Mesendoderm (in vitro differentiated cells): ENCODE results near the gene HOXC5.

Experiments used
- DNase-seq: peaks from one replicate; pipeline ENCODE4 v3.0.0; 2013
- H2AK5ac ChIP-seq: 2 replicates; pipeline ENCODE4 v1.6.1; 2013; ENCODE audit warnings: low read length, inconsistent platforms
- H2BK120ac ChIP-seq: 2 replicates; pipeline ENCODE4 v1.6.1; 2013; ENCODE audit warnings: low read depth, mild to moderate bottlenecking, low read length, moderate library complexity, mixed read lengths
- H2BK15ac ChIP-seq: replicated peaks from 2 replicates; pipeline ENCODE4 v1.6.1; 2013; ENCODE audit warnings: low read depth, mild to moderate bottlenecking, moderate library complexity
- H2BK5ac ChIP-seq: 2 replicates; pipeline ENCODE4 v1.6.1; 2013; ENCODE audit warnings: low read length, inconsistent platforms
- H3K18ac ChIP-seq: 2 replicates; pipeline ENCODE4 v1.6.1; 2013; ENCODE audit warnings: mild to moderate bottlenecking, low read length, mixed read lengths
- H3K23ac ChIP-seq: one replicate; pipeline ENCODE4 v1.6.1; 2013; ENCODE audit warnings: low read length
- H3K27ac ChIP-seq: 2 replicates; pipeline ENCODE4 v1.5.1; 2013; ENCODE audit warnings: low read depth, mild to moderate bottlenecking, inconsistent platforms, low read length, moderate library complexity
- H3K27me3 ChIP-seq: 2 replicates; pipeline ENCODE4 v1.6.1; 2013; ENCODE audit warnings: low read length, control low read depth, mild to moderate bottlenecking, inconsistent platforms; ENCODE audit not compliant: insufficient read depth, poor library complexity
- H3K36me3 ChIP-seq: 2 replicates; pipeline ENCODE4 v1.6.1; 2013; ENCODE audit warnings: low read length, inconsistent platforms; ENCODE audit not compliant: control insufficient read depth, insufficient read depth
- H3K4ac ChIP-seq: one replicate; pipeline ENCODE4 v1.6.1; 2013; ENCODE audit warnings: low read depth, mild to moderate bottlenecking, low read length, moderate library complexity
- H3K4me1 ChIP-seq: 2 replicates; pipeline ENCODE4 v1.6.1; 2013; ENCODE audit warnings: low read depth, low read length, inconsistent platforms; ENCODE audit not compliant: control insufficient read depth
- H3K4me2 ChIP-seq: 2 replicates; pipeline ENCODE4 v1.6.1; 2013; ENCODE audit warnings: low read length
- H3K4me3 ChIP-seq: 2 replicates; pipeline ENCODE4 v1.5.1; 2013; ENCODE audit warnings: mild to moderate bottlenecking, low read length
- H3K56ac ChIP-seq: one replicate; pipeline ENCODE4 v1.6.1; 2013; ENCODE audit warnings: low read length
- H3K79me1 ChIP-seq: 2 replicates; pipeline ENCODE4 v1.6.1; 2013; ENCODE audit warnings: low read length, inconsistent platforms
- H3K79me2 ChIP-seq: 2 replicates; pipeline ENCODE4 v1.6.1; 2013; ENCODE audit warnings: mild to moderate bottlenecking, low read length; ENCODE audit not compliant: control insufficient read depth, insufficient read depth
- H3K9ac ChIP-seq: 2 replicates; pipeline ENCODE4 v1.6.1; 2013; ENCODE audit warnings: low read length, inconsistent platforms
- H4K5ac ChIP-seq: one replicate; pipeline ENCODE4 v1.6.1; 2013; ENCODE audit warnings: low read length
- H4K8ac ChIP-seq: one replicate; pipeline ENCODE4 v1.6.1; 2013; ENCODE audit warnings: low read depth, mild to moderate bottlenecking, control low read depth, low read length, moderate library complexity
- WGBS: extraction: QIAGEN DNeasy Blood & Tissue Kit; methylation state at CpG from one replicate; pipeline ENCODE4 v1.1.7; 2013; ENCODE audit warnings: low lambda C conversion rate, missing lambda C conversion rate; ENCODE audit not compliant: insufficient coverage; ENCODE audit errors: extremely low coverage; 5-methylcytosine and 5-hydroxymethylcytosine counted together

HOXC5 gene

GRCh38 chr12:54058128-54058768, 25.4 kb downstream of the HOXC5 start:
- no peak overlapping the region for H4K8ac ChIP-seq
- WGBS, result no CpG with 5 or more reads among the region's 14 CpGs
- no peak overlapping the region for H3K4me3 ChIP-seq
- no peaks in the 10 kb centered on the region for H3K36me3 ChIP-seq
- no peaks in the 10 kb centered on the region for H3K79me2 ChIP-seq
- H2BK15ac ChIP-seq, result no peak overlapping the region
- no peak for DNase-seq
- no peaks in the 10 kb centered on the region for H3K4me1 ChIP-seq
- no peak overlapping the region for H3K23ac ChIP-seq
- H4K5ac ChIP-seq, result no peak overlapping the region
- no peak overlapping the region for H3K4ac ChIP-seq
- no peak overlapping the region for H2BK5ac ChIP-seq
- no peak overlapping the region for H3K18ac ChIP-seq
- H2BK120ac ChIP-seq, result no peak overlapping the region
- no peak overlapping the region for H2AK5ac ChIP-seq
- H3K4me2 ChIP-seq, result no peak overlapping the region
- no peaks in the 10 kb centered on the region for H3K79me1 ChIP-seq
- H3K27me3 ChIP-seq, result peaks cover 92% of the 10 kb centered on the region
- H3K27ac ChIP-seq, result no peak overlapping the region
- H3K9ac ChIP-seq, result no peak overlapping the region
- no peak overlapping the region for H3K56ac ChIP-seq

- Histone ChIP-seq H3K56ac (no peak overlapping the region), H3K4me3 (no peak overlapping the region), H3K79me2 (no peaks in the 10 kb centered on the region), H3K9ac (no peak overlapping the region), H2AK5ac (no peak overlapping the region), H3K23ac (no peak overlapping the region), H2BK15ac (no peak overlapping the region), H2BK5ac (no peak overlapping the region), H3K4me1 (no peaks in the 10 kb centered on the region), H4K8ac (no peak overlapping the region), H3K27ac (no peak overlapping the region), H3K4me2 (no peak overlapping the region), H2BK120ac (no peak overlapping the region), H3K18ac (no peak overlapping the region), H3K79me1 (no peaks in the 10 kb centered on the region), H3K27me3 (peaks cover 83% of the 10 kb centered on the region), H3K36me3 (no peaks in the 10 kb centered on the region), H4K5ac (no peak overlapping the region), H3K4ac (no peak overlapping the region)
- no CpG with 5 or more reads among the region's 7 CpGs for WGBS
- no peak for DNase-seq
These were observed 26.8 kb downstream of the HOXC5 start for GRCh38 chr12:54059668-54060067.

- Histone ChIP-seq H3K56ac (no peak overlapping the region), H3K4ac (no peak overlapping the region), H2BK120ac (no peak overlapping the region), H3K79me1 (no peaks in the 10 kb centered on the region), H4K8ac (no peak overlapping the region), H3K36me3 (no peaks in the 10 kb centered on the region), H2BK15ac (no peak overlapping the region), H3K9ac (no peak overlapping the region), H3K27me3 (peaks cover 78% of the 10 kb centered on the region), H3K18ac (no peak overlapping the region), H3K23ac (no peak overlapping the region), H3K4me1 (no peaks in the 10 kb centered on the region), H3K27ac (no peak overlapping the region), H2AK5ac (no peak overlapping the region), H4K5ac (no peak overlapping the region), H3K4me2 (no peak overlapping the region), H2BK5ac (no peak overlapping the region), H3K4me3 (no peak overlapping the region), H3K79me2 (no peaks in the 10 kb centered on the region)
- no peak for DNase-seq
- no CpG with 5 or more reads among the region's 38 CpGs for WGBS
These were observed 27.5 kb downstream of the HOXC5 start for GRCh38 chr12:54060174-54060974.

- Histone ChIP-seq H3K18ac (no peak overlapping the region), H4K5ac (no peak overlapping the region), H2AK5ac (no peak overlapping the region), H3K4ac (no peak overlapping the region), H2BK5ac (no peak overlapping the region), H2BK15ac (no peak overlapping the region), H3K27ac (no peak overlapping the region), H3K79me1 (no peaks in the 10 kb centered on the region), H3K4me2 (no peak overlapping the region), H3K79me2 (no peaks in the 10 kb centered on the region), H2BK120ac (no peak overlapping the region), H3K27me3 (peaks cover 72% of the 10 kb centered on the region), H3K56ac (no peak overlapping the region), H3K4me1 (no peaks in the 10 kb centered on the region), H3K36me3 (no peaks in the 10 kb centered on the region), H3K9ac (no peak overlapping the region), H4K8ac (no peak overlapping the region), H3K4me3 (no peak overlapping the region), H3K23ac (no peak overlapping the region)
- DNase-seq, result no peak
- WGBS, result no CpG with 5 or more reads among the region's 7 CpGs
These were observed 28.3 kb downstream of the HOXC5 start for GRCh38 chr12:54060975-54061778.

DNA sequence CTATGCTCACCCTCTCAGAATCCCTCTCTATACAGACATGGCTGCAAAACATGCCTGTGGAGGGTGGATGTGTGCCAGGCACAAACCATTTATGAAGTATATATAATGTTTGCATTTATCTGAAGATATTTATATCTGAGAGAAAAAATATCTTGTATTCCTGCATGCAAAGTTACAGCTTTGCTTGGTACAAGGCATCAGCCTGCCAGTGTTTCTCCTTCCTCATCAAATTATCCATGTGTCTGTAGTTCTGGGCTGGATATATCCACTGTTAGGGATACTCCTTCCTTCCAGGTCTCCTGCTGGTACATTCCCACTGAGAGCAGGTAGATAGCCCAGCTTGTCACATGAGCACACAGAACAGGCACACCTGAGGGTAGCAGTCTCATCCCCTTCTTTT, 32.8 kb downstream of the HOXC5 start:
- no peaks in the 10 kb centered on the region for H3K79me2 ChIP-seq
- H2AK5ac ChIP-seq, result no peak overlapping the region
- no peak for DNase-seq
- no peak overlapping the region for H3K23ac ChIP-seq
- H3K18ac ChIP-seq, result no peak overlapping the region
- H4K8ac ChIP-seq, result no peak overlapping the region
- H3K56ac ChIP-seq, result no peak overlapping the region
- no peak overlapping the region for H3K4ac ChIP-seq
- no peak overlapping the region for H2BK120ac ChIP-seq
- H3K4me1 ChIP-seq, result no peaks in the 10 kb centered on the region
- H3K4me2 ChIP-seq, result no peak overlapping the region
- H3K27ac ChIP-seq, result no peak overlapping the region
- H3K79me1 ChIP-seq, result no peaks in the 10 kb centered on the region
- no peak overlapping the region for H2BK5ac ChIP-seq
- H3K27me3 ChIP-seq, result peaks cover 29% of the 10 kb centered on the region
- no peak overlapping the region for H3K9ac ChIP-seq
- H2BK15ac ChIP-seq, result no peak overlapping the region
- no peaks in the 10 kb centered on the region for H3K36me3 ChIP-seq
- no peak overlapping the region for H3K4me3 ChIP-seq
- no peak overlapping the region for H4K5ac ChIP-seq
